ENCODE results near the gene MAML3.

Gene MAML3

DNA sequence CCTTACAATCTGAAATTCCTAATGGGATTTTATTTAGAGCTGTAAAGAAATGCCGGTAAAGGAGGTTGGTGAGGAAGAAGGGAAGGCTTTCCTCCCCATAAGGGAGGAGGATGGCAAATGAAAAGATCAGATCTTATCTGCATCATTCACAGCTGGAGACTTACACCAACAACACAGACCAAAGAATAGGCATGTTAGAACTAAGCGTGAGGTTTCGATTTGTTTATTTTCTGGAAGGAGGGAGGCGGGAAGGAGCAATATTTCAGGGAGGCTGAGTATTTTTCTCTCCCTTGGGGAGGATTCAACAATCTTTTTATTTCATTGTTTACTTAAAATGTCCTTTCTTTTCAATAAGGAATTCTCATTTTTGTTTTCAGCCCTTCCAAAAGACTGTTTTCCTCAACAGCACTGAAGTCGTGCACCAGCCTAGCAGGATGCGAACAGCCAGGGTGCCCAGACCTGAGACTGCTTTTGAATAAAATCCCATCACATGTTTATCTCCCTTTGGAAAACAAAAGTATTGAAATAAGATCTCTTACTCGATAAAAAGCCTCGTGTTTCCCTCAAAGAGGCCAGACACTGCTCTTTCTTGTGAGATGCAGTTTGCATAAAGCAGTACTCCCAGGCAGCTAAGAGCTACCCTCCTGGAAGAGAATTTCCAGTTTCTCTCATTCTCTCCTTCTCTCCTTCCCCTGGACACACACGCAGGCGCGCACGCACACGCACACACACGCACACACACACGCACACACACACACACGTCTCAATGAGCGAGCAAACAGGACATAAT lies 252.3 kb downstream of the MAML3 start:
- H3K4me3 ChIP-seq (ENCODE audit: low read depth in 1 of 2, low read length in 1 of 2), result no peak overlapping the region
- H3K4me1 ChIP-seq (ENCODE audit: control insufficient read depth in 1 of 2, insufficient read depth in 1 of 2, low read depth in 1 of 2, low read length in 1 of 2), result peaks cover 9 to 12% of the 10 kb centered on the region in 2 experiments
- H3K36me3 ChIP-seq, result no peaks in the 10 kb centered on the region
- H3K27ac ChIP-seq, result no peak overlapping the region
- TF ChIP-seq, protein P1, sequence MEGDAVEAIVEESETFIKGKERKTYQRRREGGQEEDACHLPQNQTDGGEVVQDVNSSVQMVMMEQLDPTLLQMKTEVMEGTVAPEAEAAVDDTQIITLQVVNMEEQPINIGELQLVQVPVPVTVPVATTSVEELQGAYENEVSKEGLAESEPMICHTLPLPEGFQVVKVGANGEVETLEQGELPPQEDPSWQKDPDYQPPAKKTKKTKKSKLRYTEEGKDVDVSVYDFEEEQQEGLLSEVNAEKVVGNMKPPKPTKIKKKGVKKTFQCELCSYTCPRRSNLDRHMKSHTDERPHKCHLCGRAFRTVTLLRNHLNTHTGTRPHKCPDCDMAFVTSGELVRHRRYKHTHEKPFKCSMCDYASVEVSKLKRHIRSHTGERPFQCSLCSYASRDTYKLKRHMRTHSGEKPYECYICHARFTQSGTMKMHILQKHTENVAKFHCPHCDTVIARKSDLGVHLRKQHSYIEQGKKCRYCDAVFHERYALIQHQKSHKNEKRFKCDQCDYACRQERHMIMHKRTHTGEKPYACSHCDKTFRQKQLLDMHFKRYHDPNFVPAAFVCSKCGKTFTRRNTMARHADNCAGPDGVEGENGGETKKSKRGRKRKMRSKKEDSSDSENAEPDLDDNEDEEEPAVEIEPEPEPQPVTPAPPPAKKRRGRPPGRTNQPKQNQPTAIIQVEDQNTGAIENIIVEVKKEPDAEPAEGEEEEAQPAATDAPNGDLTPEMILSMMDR (IDR thresholded peaks at IDR 0.05), result no peak
- no peaks in the 10 kb centered on the region for H3K27me3 ChIP-seq
- H3K9me3 ChIP-seq, result no peaks in the 10 kb centered on the region

DNA sequence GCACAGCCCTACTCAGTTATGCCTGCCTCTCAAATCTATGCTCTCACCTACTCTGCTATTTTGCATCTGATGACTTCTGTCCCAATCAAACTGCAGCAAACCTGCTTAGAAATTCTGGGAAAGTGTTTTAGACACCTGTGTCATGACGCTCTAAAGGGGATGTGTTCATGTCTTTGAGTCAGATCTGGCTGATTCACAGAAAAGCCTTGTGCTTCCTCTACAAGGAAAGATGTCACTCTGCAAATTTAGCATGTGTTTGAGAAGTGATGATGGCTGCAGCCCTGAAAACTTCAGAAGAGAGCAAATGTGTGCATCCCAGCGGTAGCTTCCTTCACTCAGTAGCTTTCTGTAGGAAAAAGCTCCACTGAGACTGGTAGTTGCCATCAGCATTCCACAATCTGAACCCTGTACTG lies 253.0 kb downstream of the MAML3 start:
- no peak overlapping the region for H3K27ac ChIP-seq
- no peaks in the 10 kb centered on the region for H3K36me3 ChIP-seq
- H3K4me1 ChIP-seq (ENCODE audit: control insufficient read depth in 1 of 2, insufficient read depth in 1 of 2, low read depth in 1 of 2, low read length in 1 of 2), result peaks cover 9 to 12% of the 10 kb centered on the region in 2 experiments
- TF ChIP-seq, protein P1 (IDR thresholded peaks at IDR 0.05), result no peak
- no peak overlapping the region for H3K4me3 ChIP-seq (ENCODE audit: low read depth in 1 of 2, low read length in 1 of 2)
- H3K9me3 ChIP-seq, result no peaks in the 10 kb centered on the region
- H3K27me3 ChIP-seq, result no peaks in the 10 kb centered on the region

DNA sequence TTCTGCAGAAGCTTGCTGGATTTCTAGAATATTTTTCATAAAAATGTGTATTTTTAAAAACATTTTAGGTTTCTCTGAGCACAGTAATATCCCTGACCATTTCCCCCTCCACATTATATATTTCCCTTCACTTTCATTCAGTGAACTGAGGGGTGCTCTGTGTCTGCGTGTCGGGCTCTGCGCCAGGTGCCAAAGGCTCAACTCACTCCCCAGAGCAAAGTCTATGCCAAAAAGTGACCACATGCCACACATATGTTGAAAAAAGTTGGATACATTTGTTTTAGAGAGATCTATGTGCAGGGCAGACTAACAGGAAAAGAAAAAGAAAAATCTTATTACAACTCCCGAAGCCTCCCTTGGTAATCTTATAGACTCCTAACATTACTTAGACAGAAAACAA lies 254.6 kb downstream of the MAML3 start:
- Histone ChIP-seq H3K4me1 (ENCODE audit: control insufficient read depth in 1 of 2, insufficient read depth in 1 of 2, low read depth in 1 of 2, low read length in 1 of 2) (peaks cover 8 to 10% of the 10 kb centered on the region in 2 experiments), H3K27ac (no peak overlapping the region), H3K36me3 (no peaks in the 10 kb centered on the region), H3K9me3 (no peaks in the 10 kb centered on the region), H3K4me3 (ENCODE audit: low read depth in 1 of 2, low read length in 1 of 2) (no peak overlapping the region), H3K27me3 (no peaks in the 10 kb centered on the region)
- TF ChIP-seq, protein P1 (IDR thresholded peaks at IDR 0.05), result no peak

DNA sequence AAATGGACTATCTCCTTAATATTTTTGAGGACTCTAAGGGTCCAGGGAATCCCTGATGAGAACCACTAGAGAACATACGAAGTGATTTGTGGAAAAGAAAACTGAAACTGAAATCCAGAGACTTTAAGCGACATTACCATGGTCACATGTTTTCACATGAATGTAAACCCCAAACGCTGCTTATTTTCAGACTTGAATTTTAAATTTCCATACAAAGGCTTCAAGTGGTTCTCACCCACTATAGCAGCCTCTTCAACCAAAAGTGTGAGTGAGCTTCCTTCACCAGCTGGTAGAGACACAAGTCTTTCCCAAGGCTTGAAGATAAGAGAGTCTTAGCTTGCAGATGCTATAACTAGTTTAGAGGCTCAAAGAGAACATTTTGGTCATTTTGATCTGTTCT lies 255.7 kb downstream of the MAML3 start:
- TF ChIP-seq, protein P1 (IDR thresholded peaks at IDR 0.05), result no peak
- Histone ChIP-seq H3K9me3 (no peaks in the 10 kb centered on the region), H3K4me3 (ENCODE audit: low read depth in 1 of 2, low read length in 1 of 2) (no peak overlapping the region), H3K36me3 (no peaks in the 10 kb centered on the region), H3K4me1 (ENCODE audit: control insufficient read depth in 1 of 2, insufficient read depth in 1 of 2, low read depth in 1 of 2, low read length in 1 of 2) (no peaks in the 10 kb centered on the region), H3K27ac (no peak overlapping the region), H3K27me3 (no peaks in the 10 kb centered on the region)

DNA sequence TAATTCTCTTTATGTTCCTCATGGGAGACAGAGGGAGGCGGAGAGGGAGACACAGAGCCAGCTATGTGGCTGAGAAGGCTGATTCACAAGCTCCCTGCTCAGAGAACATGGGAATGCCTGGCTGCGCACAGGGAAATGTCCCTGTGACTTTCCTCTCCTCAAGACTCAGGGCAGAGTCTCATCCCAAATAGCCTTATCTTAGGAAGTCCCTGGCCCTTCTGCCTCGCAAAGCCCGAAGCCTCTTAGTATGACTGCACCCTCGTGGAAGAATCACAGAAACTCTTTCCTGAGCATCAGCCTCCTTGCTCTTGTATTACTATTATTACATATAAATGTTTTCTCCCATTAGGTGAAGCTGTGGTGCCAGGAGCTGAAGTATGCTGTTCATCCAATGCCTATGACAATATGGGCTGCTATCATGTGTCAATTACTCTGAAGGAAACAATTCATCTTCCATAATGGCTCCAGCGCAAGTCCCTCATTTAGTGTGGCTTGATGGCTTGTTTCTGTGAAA lies 257.8 kb downstream of the MAML3 start:
- TF ChIP-seq, protein P1 (IDR thresholded peaks at IDR 0.05), result no peak
- H3K4me1 ChIP-seq (ENCODE audit: control insufficient read depth in 1 of 2, insufficient read depth in 1 of 2, low read depth in 1 of 2, low read length in 1 of 2), result peaks cover 9 to 11% of the 10 kb centered on the region in 2 experiments
- H3K27me3 ChIP-seq, result no peaks in the 10 kb centered on the region
- no peaks in the 10 kb centered on the region for H3K36me3 ChIP-seq
- no peak overlapping the region for H3K27ac ChIP-seq
- no peaks in the 10 kb centered on the region for H3K9me3 ChIP-seq
- H3K4me3 ChIP-seq (ENCODE audit: low read depth in 1 of 2, low read length in 1 of 2), result no peak overlapping the region
